ENCODE measurements around the gene IL6ST.

Gene IL6ST

DNA sequence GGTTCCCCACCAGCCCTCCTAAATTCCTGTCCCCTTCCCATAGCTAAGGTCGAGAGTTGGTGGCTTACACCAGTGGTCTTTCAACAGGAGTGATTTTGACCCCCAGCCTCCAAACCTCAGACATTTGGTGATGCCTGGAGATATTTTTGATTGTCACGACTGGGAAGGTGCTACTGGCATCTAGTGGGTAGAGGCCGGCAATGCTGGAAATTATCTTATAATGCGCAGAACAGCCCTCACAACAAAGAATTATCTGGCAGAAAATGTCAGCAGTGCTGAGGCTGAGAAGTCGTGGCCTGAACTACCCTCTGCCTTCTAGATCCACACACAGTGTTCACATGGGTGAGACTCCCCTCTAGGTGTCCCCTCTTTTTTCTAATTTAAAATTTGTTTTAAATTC lies 74.0 kb downstream of the IL6ST start:
- DNase-seq (ENCODE audit: low read depth), result no peak

DNA sequence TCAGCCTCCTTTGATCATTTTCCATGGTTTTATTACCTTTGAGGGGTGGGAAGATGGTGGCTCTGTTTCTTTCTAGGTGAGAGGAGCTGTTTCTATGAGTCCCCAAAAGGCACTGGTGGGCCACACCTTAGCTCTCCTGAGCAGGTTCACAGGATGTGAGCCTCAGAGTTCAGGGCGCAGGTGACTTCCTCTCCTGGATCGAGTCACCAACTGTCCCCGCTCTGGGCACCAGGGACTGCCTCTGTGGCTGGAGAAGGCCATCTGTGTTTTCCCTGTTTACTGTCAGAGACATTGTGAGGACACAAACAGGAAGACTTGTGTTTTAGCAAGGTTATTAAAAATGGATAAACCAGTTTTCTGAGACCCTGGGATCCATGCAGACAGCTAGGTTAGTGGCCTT lies 75.1 kb downstream of the IL6ST start:
- no peak for DNase-seq (ENCODE audit: low read depth)

DNA sequence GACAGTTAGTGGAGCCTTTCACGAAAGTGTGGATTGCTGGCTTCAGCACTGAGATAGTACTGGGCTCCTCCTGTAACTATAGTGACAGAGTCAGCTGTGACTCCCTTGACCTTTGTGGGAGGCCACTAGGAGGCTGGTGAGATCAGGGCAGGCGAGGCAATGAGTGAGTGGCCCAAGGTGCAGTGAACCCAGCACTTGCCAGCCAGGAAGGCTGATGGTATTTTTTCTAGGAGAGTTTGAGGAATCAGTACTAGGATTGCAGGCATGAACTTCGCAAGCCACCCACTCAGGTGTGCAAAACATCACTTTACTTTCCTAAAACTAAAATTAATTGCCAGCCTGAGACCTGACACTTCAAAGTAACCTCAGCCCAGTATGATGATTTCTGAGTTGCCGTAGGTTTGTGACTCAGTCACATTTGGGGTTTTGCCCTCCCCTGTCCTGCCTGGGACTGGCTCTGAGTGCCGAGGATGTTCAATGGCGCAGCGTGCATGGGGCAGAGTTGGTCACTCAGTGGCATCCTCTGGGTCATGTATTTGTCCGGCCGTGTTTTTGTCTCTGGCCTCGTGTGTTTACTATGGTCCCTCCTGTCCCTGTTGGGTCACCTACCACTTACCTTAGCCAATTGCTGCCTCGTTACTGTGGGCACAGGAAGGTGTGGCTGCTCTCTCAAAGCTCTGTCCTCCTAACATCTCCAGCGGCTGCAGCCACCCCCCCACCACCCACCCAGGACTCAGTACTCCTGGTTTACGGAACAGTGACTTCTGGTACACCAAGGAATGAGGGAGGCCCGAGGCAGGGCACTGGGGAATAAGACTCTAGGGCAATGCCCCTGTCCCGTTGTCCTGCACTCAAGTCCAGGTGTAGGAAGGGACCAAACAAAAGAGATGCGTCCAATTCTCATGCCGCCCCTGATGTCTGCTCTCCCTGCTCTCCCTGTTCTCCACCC lies 76.4 kb downstream of the IL6ST start:
- no peak for DNase-seq (ENCODE audit: low read depth)

DNA sequence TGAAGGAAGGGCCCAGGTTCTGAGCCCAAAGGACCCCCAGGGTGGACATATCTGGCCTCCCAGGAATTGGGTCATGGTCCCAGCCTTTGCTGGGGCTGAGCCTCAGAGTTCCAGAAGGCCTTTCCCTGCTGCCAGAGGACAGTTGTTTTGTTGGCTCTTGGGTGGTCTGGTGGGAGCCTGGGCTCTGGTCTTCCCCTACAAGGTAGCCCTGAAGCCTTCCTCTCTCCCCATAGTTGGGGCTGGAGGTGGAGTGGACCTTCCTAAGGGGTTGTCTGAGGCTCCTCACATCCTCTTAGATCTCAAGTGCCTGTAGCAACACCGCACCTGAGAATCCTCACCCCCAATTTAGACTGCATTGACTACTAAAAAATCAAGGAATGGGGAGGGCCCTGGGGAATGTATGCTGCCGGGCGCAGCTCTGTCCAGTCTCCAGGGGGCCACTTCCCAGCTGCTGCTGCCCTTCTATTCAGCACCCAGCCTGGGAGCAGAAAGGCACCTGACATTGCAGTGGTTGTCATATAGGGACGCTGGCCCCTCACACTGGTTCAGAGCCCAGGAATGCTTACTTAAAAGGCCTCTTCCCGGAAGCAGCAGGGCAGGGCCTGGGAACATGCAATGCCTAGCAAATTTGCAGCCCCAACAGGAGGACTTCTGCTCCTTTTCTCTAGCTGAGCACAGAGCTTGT lies 77.2 kb downstream of the IL6ST start:
- DNase-seq (ENCODE audit: low read depth), result no peak

DNA sequence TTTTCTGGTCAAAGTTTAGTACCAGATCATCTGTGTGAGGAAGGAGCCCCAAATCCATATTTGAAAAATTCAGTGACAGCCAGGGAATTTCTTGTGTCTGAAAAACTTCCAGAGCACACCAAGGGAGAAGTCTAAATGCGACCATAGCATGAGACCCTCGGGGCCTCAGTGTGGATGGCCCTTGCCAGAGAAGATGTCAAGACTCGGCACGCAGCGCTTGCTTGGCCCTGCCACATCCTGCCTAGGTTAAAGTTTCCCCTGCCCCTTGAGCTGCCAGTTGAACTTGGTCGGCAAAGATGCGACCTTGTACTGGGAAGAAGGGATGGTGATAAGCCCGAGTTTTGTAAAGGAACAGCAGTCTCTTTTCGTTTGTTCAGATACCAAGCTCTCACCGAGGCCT lies 77.8 kb downstream of the IL6ST start:
- DNase-seq (ENCODE audit: low read depth), result no peak

DNA sequence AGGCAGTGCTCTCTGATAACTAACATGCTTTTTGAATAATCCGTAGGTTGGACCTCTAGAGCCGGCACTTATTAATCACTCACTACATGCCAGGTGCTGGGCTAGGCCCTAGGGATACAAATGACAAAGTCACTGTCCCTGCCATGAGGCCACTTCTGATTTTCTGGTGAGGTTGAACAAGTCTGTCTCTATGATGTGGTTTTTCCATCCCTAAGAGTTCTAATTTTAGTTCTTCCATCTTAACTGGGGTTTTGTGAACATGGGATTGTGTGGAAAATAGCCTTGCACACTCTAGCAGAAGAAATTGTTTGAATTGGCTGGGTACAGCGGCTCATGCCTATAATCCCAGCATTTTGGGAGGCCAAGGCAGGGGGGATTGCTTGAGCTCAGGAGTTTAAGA lies 79.0 kb downstream of the IL6ST start:
- no peak for DNase-seq (ENCODE audit: low read depth)

DNA sequence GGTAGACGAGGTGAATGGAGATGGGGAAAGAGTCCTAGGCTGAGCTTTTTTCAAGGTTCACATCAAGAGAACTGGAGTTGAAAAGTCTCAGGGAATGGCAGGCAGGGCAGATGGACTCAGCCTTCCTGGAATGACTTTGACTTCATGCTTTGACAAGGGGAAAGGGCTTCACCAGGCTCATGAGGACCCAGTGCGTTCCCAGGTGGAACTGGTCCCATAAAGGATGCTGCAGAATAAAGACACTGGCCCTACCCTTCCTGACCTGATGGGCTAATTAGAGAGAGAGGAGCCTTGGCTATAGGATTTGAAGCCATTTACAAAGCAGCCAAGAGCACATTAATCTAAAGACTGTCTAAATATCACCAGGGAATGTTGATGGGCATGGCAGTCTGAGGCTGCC lies 79.8 kb downstream of the IL6ST start:
- DNase-seq (ENCODE audit: low read depth), result no peak

DNA sequence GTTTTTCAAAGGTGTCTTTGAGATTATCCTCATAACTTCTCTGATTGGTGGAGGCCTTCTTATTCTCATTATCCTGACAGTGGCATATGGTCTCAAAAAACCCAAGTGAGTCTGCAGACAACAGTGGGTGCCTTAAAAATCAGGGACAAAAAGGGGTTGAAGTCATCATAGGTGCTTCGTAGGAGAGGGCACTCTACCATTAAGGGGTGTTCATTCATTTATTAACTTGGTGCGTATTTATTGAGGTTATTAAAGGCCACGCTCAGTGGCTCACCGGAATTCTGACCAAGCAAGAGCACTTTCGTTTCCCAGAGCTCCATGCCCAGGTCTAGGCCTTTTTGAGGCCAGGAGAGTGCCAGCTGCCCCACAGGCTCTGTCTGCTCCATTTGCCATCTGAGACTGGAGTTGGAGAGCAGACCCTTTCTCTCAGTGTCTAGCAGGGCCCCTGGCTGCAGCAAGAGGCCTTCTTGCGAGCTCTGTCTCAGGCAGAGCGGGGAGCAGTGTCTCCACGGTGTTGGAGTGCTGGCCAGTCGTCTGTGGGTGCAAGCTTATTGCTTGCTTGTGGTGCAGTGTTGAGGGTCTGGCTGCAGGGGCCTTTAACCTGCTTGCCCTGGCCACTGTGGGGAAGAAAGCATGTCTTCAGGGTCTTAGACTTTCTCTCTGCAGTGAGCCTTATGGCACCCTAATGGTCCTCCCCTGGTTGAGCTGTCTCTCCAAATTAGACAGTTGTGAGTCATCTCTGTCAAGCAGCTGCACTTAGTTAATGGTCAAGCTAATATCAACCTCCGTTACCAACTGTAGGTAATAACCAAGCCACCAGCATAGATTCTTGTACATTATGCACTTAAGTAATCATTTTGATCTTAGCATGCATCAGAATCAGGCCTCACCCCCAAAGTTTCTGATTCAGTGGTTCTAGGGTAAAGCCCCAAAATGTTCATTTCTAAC lies 81.0 kb downstream of the IL6ST start:
- no peak for DNase-seq (ENCODE audit: low read depth)

DNA sequence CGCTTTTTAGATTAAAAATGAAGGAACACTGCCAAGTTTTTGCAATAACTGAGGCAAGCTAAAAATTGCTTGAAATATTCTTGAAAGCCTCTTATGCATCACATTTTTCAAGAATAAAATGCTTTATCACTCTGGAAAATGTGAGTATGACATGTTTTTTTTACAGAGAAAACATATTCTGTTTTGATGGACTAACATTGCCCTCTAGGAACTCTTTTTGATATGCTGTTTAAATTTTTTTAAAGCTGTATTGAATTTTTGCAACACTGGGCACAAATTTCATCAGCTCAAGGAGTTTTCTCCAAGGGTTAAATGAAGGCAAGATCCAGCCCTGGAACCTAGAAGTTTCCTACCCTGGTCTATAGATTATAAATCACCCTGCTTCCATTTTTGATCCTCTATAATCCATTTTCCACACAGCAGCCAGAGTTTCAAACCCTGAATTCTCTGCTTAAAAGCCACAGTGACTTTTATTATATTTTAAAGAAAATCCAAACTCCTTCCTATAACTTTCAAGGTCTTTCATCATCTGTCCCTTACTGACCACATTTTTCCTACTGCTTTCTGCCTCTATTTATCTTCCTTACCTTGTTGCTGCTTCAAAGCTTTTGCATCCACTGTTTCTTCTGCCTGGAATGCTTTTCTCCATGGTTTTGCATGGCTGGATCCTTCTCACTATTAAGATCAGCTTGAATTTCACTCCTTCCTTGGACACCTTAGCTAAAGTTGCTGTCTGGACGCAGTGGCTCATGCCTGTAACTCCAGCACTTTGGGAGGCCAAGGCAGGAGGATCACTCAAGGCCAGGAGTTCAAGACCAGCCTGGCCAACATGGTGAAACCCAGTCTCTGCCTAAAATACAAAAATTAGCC lies 82.7 kb downstream of the IL6ST start:
- peak; percentile 73 for DNase-seq (ENCODE audit: low read depth)

DNA sequence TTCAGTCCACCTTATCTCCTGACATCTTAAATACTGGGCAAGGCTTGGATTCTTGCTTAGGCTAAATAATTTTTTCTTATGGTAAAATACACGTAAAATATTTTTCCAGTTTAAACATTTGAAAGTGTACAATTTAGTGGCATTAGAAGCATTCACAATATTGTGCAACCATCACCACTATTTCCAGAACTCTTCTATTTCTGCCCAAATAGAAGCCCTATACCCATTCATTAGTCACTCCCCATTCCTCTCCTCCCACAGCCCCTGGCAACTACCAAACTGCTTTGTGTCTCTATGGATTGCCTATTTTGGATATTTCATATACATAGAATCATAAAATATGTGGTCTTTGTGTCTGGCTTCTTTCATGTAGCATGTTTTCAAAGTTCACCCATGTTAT lies 86.0 kb downstream of the IL6ST start:
- DNase-seq (ENCODE audit: low read depth), result peak; percentile 21

DNA sequence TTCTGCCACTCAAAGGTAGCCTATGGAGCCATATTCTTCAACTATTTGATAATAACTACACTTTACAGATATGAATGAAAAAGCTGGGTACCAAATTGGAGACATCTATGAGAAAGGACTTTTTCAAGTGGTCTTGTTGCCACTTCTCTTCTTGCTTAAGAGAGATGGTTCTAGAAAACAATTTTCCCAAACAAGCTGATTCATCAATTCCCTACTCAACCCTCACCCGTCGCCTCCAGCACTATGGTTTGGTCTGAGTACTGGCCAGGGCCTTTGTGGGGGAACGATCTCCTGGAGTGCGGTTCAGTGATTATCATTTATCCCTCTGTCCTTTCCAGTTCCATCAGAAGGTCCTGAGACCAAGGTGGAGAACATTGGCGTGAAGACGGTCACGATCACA lies 86.8 kb downstream of the IL6ST start:
- no peak for DNase-seq (ENCODE audit: low read depth)

DNA sequence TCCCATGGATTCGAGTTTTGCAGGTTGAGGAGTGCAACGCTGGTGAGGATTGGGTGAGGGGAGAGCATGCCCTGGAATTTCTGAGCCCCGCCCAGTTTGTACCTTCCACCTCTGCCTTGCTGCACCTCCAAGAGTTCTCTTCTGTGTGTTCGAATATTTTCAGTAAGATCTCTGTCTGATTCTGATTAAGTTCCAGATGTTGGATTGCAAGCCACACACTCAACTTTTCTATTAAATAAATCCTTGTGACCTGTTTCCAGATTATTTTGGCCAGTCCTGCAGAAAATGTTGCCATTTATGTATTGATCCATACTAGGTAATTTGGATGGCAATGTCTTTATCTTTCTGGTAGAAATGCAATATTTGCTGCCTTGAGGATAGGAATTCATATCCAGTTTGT lies 89.5 kb downstream of the IL6ST start:
- peak; percentile 26 for DNase-seq (ENCODE audit: low read depth)

DNA sequence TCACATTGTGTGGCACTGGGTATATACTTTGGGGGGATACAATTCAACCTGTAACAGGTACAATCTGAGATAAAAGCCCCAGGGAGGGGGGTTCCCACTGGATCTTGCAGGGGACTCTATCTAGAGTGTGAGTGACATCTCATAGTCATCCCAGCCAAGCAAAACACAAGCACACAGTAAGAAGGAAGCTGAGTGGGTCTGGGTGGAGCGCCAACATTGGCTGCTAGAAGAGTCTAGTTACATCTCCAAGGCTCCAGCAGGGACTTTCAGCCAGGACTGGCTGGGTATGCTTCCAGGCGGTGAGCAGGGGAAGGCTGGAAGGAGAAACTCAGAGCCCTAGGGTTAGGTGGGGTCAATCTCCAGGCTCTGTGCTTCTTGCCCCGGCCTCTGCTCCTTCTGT lies 90.6 kb downstream of the IL6ST start:
- peak; percentile 80 for DNase-seq (ENCODE audit: low read depth)

DNA sequence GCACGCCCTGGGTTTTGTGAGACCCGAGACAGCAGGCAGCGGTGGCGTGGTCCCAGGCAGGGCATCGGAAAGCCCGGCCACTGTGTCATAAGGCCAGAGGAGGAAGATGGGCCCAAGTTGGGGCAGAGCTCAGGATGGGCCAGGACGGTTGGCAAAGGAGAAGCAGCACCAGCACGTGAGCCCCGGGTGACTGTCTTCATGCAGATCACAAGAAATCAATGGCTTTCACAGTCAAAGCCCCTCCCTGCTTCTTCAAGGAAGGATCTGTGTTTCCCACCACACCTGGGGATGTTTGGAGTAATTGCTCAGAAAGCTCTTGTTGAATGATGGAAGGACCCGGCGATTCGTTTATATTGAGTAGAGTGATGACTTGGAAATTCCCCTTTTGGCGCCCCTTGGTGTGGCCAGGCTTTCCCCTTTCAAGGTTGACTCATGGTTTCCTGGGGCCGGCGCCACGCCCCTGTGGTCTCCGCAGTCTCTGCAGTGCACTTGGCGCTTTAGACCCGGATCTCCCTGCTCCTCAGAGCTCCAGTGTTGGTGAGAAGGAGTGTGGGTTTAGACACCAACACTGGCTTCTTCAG lies 91.6 kb downstream of the IL6ST start:
- DNase-seq (ENCODE audit: low read depth), result no peak

DNA sequence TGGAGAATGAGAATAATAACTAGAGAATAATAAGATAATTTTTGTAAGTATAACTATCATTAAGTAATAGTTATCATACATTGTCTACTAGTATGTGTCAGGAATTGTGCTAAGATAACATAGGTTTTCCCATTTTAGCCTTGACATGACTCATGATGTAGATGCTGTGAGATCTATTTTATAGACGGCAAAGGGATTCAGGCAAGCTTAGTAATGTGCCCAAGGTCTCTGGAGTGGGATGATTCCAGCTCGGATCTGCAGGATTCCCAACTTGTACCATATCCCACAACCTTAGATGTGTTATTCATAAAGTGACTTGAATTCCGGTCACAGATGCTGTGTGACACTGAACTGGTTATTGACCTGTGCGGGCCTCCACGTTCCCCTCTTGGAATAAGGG lies 92.1 kb downstream of the IL6ST start:
- DNase-seq (ENCODE audit: low read depth), result no peak

DNA sequence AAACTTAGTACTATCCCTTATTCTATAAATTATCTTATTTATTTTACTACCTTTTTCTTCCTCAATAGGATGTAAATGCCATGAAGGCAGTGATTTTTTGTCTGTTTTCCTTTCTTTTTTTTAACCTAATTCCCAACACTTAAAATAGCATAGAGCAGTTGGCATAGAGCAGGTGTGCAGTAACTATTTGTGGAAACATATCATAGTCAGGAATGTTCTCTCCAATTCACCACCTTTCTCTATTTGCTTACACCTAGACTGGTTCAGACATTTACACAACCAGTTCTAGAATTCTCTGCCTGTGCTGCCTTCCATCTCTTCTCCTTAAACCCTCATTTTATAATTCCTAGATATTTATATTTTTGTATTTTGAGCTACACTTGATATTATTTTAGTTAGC lies 94.0 kb downstream of the IL6ST start:
- DNase-seq (ENCODE audit: low read depth), result no peak

DNA sequence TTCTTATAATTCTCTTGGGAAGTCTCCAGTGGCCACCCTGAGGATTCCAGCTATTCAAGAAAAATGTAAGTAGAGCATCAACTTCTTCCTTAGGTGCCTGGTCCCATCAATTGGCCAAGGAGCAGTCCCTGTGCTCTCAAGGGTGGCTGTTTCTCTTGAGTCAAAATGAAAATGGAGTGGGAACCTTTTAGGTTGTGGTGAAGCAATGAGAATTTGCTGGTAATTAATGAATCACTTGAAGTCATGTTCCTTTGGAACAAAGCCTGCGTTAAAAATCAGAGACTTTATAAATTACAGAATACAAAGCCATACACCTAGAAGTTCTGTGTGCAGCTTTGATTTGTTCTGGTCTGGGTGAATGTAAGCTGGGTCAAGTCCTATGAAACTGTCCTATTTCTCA lies 94.7 kb downstream of the IL6ST start:
- no peak for DNase-seq (ENCODE audit: low read depth)

DNA sequence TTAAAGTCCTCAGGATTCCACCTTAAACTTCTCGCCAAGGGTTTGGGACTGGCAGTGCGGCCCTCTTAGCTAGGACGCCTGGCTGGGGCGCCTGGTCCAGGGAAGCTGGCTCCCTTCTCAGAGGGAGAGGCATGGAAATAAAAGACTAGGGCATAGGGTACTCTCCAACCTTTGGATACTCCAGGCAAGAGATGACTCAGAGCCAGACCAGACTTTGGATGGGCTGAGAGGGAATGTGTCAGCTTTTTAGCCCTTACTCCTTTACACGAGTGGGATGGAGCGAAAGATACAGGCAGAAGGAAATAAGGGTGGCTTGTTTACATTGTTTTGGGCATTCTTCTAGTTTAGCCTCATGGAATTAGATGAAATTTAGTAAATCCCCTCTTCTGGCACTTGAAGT lies 95.4 kb downstream of the IL6ST start:
- DNase-seq (ENCODE audit: low read depth), result peak; percentile 38

DNA sequence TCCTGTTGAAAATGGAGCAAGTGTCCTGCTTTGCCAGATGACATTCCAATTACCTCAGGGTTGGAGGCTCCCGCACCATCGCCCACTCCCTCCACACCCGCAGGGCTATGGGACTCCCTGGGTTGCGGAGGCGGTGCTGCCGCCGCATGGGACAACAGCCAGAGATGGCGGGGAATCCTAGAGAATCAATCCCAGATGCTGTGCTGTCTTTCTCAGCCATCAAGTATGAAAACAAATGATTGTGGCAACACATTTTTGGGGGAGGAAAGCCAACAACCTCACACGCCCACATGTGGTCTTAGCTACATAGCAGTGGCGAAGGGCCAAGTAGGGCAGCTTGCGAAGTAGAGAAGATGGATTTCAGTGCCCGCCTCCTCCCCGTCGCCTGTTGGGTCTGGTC lies 96.9 kb downstream of the IL6ST start:
- DNase-seq (ENCODE audit: low read depth), result peak; percentile 98

DNA sequence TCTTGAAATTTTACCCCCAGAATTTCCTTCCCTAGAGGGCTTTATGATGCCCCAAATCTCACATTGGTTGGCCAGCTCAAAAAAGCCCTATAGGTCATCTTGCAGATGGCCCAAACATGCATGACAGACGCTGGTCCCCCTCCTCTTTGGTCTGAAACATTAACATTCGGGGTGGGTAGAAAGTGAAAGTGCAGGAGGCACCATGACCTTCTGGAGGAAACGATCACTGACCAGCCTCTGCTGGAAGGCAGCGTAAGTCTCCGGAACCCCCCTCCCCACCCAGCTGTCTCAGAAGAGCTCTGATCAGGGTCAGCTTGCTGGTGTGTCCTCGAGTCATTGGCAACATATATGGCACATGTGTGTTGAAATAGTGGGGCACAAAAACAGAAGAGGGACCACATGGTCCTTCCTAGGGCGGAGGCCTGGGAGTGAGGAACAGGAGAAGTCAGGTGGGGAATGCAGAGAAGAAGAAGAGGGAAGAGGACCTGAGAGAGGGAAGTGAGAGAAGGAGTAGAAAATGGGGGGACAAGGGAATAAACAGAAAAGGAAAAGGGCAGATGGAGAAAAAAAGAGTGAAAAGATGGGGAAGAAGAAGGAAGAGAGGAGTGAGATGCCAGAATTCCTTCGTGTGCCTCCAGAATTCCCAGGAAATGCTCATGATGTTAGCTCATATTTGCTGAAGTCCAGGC lies 97.4 kb downstream of the IL6ST start:
- DNase-seq (ENCODE audit: low read depth), result no peak

All from fibroblast of gingiva (primary cell).